Neural progenitor cell (in vitro differentiated cells): ENCODE results near the gene CNOT1. TPM values are rescaled to one million over a fixed set of nuclear protein-coding genes. Genes with fewer than 3 reads are reported as not detected.

Experiments used
- DNase-seq: peaks from one replicate; pipeline ENCODE4 v3.0.0-alpha.2; 2016; ENCODE audit warnings: low spot score
- H2AFZ ChIP-seq: fragments of 200-600 bp; sonication (generic); replicated peaks from 2 replicates; pipeline ENCODE4 v1.6.1; 2016; ENCODE audit warnings: antibody characterized with exemption
- H3F3A ChIP-seq: fragments of 200-600 bp; sonication (generic); 2 replicates; pipeline ENCODE4 v1.6.1; 2016; ENCODE audit warnings: antibody characterized with exemption, low read depth
- H3K27ac ChIP-seq: fragments of 200-600 bp; sonication (generic); 2 replicates; pipeline ENCODE4 v1.5.1; 2016; ENCODE audit warnings: mild to moderate bottlenecking
- H3K27me3 ChIP-seq: fragments of 200-600 bp; sonication (generic); 2 replicates; pipeline ENCODE4 v1.6.1; 2016; ENCODE audit warnings: mild to moderate bottlenecking, moderate library complexity
- H3K36me3 ChIP-seq: fragments of 200-600 bp; sonication (generic); 2 replicates; pipeline ENCODE4 v1.5.1; 2016
- H3K4me1 ChIP-seq: fragments of 200-600 bp; sonication (generic); 2 replicates; pipeline ENCODE4 v1.6.1; 2016; ENCODE audit warnings: mixed run types
- H3K4me2 ChIP-seq: fragments of 200-600 bp; sonication (generic); 2 replicates; pipeline ENCODE4 v1.6.1; 2016
- H3K4me3 ChIP-seq: fragments of 200-600 bp; sonication (generic); 2 replicates; pipeline ENCODE4 v1.5.1; 2016
- H3K79me2 ChIP-seq: fragments of 200-600 bp; sonication (generic); 2 replicates; pipeline ENCODE4 v1.6.1; 2016; ENCODE audit warnings: low read depth
- H3K9ac ChIP-seq: fragments of 200-600 bp; sonication (generic); 2 replicates; pipeline ENCODE4 v1.6.1; 2016
- H3K9me3 ChIP-seq: fragments of 200-600 bp; sonication (generic); 2 replicates; pipeline ENCODE4 v1.5.1; 2016; ENCODE audit warnings: low read depth
- H4K20me1 ChIP-seq: fragments of 200-600 bp; sonication (generic); 2 replicates; pipeline ENCODE4 v1.6.1; 2016; ENCODE audit warnings: low read depth
- H3K27ac Mint-ChIP-seq: 3 replicates; pipeline ENCODE4 v1.8.0; 2021; ENCODE audit warnings: mixed read lengths
- H3K27me3 Mint-ChIP-seq: 2 replicates; pipeline ENCODE4 v1.8.0; 2022; ENCODE audit warnings: low read depth, mild to moderate bottlenecking, inconsistent platforms, moderate library complexity, mixed read lengths; ENCODE audit not compliant: insufficient read depth
- H3K36me3 Mint-ChIP-seq: 3 replicates; pipeline ENCODE4 v1.8.0; 2021; ENCODE audit warnings: mixed read lengths
- H3K4me1 Mint-ChIP-seq: 3 replicates; pipeline ENCODE4 v1.8.0; 2021; ENCODE audit warnings: mixed read lengths
- H3K4me3 Mint-ChIP-seq: 3 replicates; pipeline ENCODE4 v1.8.0; 2021; ENCODE audit warnings: mild to moderate bottlenecking, moderate library complexity, mixed read lengths
- H3K9me3 Mint-ChIP-seq: 3 replicates; pipeline ENCODE4 v1.8.0; 2020; ENCODE audit warnings: mixed read lengths
- EZH2 ChIP-seq: fragments of 200-600 bp; sonication (generic); IDR thresholded peaks from 2 replicates; pipeline ENCODE4 v1.6.1; 2017; ENCODE audit warnings: antibody characterized with exemption, mild to moderate bottlenecking, moderate library complexity
- EZH2phosphoT487 ChIP-seq: fragments of 200-600 bp; sonication (generic); IDR thresholded peaks from 2 replicates; pipeline ENCODE4 v1.6.1; 2017; ENCODE audit warnings: antibody characterized with exemption
- total RNA-seq: library from RNA; depleted of rRNA; stranded (reverse); fragments of >200 nt; gene quantifications from 2 replicates; pipeline ENCODE4 v1.2.3, GENCODE V29; 2015; ENCODE audit warnings: low replicate concordance
- TF ChIP-seq, protein P1 (sequence below): fragments of 200-600 bp; sonication (generic); IDR thresholded peaks from 2 replicates; pipeline ENCODE4 v1.5.1; 2017; ENCODE audit warnings: antibody characterized with exemption, mild to moderate bottlenecking

CNOT1 gene
- total RNA-seq, 1 donor from 2014 or later, result 241 TPM

DNA sequence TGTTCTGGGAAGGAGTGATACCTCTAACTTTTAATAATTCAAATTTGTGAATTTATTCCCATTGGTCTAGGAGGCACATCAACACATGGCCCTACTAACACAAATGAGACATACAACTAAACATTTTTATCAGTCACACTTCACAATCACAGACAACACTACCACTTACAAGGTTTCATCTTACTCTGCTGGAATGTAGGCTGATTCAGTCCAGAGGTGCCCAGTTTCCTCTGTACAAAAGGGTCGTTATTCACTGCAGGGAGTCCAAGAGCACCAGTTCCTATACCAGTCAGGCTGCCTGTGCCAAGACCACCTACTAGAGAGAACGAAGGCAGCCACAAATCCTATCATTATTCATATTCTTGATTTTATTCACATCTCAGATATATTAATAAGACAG is 72.9 kb downstream of the CNOT1 start:
- H3K36me3 ChIP-seq, result peaks cover 39% of the 10 kb centered on the region
- Mint-ChIP-seq H3K4me1 (no peaks in the 10 kb centered on the region), H3K36me3 (peaks cover 35% of the 10 kb centered on the region), H3K9me3 (no peaks in the 10 kb centered on the region), H3K27me3 (no peaks in the 10 kb centered on the region), H3K4me3 (no peak overlapping the region), H3K27ac (no peak overlapping the region)
- DNase-seq, result peak; percentile 9
- H3K4me3 ChIP-seq, result no peak overlapping the region
- H3K4me2 ChIP-seq, result no peak overlapping the region
- H3K9me3 ChIP-seq, result no peaks in the 10 kb centered on the region
- peak overlapping the region; percentile 11 for H3K27ac ChIP-seq
- H4K20me1 ChIP-seq, result peaks cover 36% of the 10 kb centered on the region
- H3K4me1 ChIP-seq, result no peaks in the 10 kb centered on the region
- no peak overlapping the region for H3K9ac ChIP-seq
- no peaks in the 10 kb centered on the region for H3K27me3 ChIP-seq
- peaks cover 26% of the 10 kb centered on the region for H3K79me2 ChIP-seq
- TF ChIP-seq, protein P1, sequence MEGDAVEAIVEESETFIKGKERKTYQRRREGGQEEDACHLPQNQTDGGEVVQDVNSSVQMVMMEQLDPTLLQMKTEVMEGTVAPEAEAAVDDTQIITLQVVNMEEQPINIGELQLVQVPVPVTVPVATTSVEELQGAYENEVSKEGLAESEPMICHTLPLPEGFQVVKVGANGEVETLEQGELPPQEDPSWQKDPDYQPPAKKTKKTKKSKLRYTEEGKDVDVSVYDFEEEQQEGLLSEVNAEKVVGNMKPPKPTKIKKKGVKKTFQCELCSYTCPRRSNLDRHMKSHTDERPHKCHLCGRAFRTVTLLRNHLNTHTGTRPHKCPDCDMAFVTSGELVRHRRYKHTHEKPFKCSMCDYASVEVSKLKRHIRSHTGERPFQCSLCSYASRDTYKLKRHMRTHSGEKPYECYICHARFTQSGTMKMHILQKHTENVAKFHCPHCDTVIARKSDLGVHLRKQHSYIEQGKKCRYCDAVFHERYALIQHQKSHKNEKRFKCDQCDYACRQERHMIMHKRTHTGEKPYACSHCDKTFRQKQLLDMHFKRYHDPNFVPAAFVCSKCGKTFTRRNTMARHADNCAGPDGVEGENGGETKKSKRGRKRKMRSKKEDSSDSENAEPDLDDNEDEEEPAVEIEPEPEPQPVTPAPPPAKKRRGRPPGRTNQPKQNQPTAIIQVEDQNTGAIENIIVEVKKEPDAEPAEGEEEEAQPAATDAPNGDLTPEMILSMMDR, result no peak
- H2AFZ ChIP-seq, result no peak overlapping the region
- H3F3A ChIP-seq, result peaks cover 20% of the 10 kb centered on the region

DNA sequence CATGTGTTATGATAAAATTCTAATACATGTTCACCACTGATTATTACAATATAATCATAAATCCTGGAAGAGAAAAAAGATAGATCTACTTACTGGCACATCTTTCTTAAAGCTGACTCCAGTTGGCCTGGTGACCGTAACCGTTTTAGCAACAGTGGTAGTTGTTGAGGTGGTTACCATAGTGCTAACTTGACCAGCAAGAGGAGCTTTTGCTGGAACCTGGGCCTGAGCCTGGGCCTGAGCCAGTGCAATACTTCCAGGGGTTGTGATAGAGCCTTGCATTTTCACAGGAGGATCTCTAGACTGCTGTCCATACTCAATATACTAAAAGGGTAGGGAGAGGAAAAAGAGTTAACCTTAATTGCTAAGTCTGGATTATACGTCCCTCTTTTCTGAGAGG is 78.1 kb downstream of the CNOT1 start:
- Histone ChIP-seq H3K9me3 (no peaks in the 10 kb centered on the region), H3K36me3 (peaks cover 56% of the 10 kb centered on the region), H3K27me3 (no peaks in the 10 kb centered on the region), H3K4me3 (no peak overlapping the region), H3K27ac (no peak overlapping the region), H3K9ac (no peak overlapping the region), H3F3A (peaks cover 32% of the 10 kb centered on the region), H2AFZ (no peak overlapping the region), H3K4me2 (no peak overlapping the region), H3K79me2 (peaks cover 15% of the 10 kb centered on the region), H4K20me1 (peaks cover 13% of the 10 kb centered on the region), H3K4me1 (no peaks in the 10 kb centered on the region)
- Mint-ChIP-seq H3K27me3 (no peaks in the 10 kb centered on the region), H3K27ac (no peak overlapping the region), H3K4me1 (no peaks in the 10 kb centered on the region), H3K36me3 (peaks cover 31% of the 10 kb centered on the region), H3K9me3 (no peaks in the 10 kb centered on the region), H3K4me3 (no peak overlapping the region)
- DNase-seq, result no peak
- TF ChIP-seq EZH2phosphoT487, result no peak
- TF ChIP-seq, protein P1, result no peak
- no peak for TF ChIP-seq EZH2

DNA sequence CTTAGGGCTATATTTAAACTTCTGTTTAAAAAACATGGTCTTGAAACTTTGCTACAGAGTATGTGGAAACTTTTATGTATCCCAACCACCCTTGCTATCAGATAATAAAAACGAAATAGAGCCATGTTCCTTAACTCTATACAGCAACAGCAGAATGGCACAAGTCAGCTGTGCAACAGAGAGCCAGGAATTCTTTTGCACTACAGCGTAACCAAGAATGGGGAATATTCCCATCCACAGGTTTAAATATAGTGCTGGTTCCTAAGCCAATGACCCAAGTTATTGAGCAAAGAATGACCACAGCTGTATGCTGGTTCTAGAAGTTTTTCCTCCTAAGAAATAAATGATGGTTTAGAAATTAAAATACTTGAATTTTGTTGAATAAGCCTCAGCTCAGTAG is 81.2 kb downstream of the CNOT1 start:
- Histone ChIP-seq H3K79me2 (peaks cover 10% of the 10 kb centered on the region), H3K4me3 (no peak overlapping the region), H2AFZ (no peak overlapping the region), H3K27ac (no peak overlapping the region), H3F3A (peaks cover 41% of the 10 kb centered on the region), H3K9ac (no peak overlapping the region), H3K27me3 (no peaks in the 10 kb centered on the region), H3K9me3 (no peaks in the 10 kb centered on the region), H4K20me1 (peaks cover 27% of the 10 kb centered on the region), H3K4me1 (no peaks in the 10 kb centered on the region), H3K4me2 (no peak overlapping the region), H3K36me3 (peaks cover 64% of the 10 kb centered on the region)
- Mint-ChIP-seq H3K36me3 (peaks cover 33% of the 10 kb centered on the region), H3K27ac (no peak overlapping the region), H3K9me3 (no peaks in the 10 kb centered on the region), H3K4me3 (no peak overlapping the region), H3K27me3 (peaks cover 2% of the 10 kb centered on the region), H3K4me1 (no peaks in the 10 kb centered on the region)
- TF ChIP-seq EZH2, result no peak
- no peak for TF ChIP-seq EZH2phosphoT487
- DNase-seq, result no peak

DNA sequence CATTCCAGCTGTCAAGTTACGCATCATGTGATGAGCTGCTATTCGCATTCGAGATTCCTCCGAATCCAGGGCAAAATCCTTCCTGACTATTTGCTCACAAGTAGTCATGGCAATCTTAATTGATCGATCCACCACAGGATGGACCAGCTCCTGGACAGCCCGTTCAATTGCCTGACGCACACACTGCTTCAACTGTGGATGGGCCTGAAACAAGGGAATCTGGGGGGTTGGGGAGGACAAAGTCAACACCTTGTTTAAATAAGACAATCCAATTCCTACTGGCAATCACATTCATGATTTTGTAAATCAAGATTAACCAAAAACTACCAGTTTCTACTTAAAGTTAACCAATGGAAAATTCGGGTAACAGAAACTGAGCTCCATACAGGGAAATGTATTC is 85.9 kb downstream of the CNOT1 start:
- peaks cover 45% of the 10 kb centered on the region for H3K36me3 Mint-ChIP-seq
- Histone ChIP-seq H3K4me2 (no peak overlapping the region), H3K9me3 (no peaks in the 10 kb centered on the region), H4K20me1 (peaks cover 37% of the 10 kb centered on the region), H3K4me1 (peaks cover 16% of the 10 kb centered on the region), H3F3A (peaks cover 37% of the 10 kb centered on the region), H3K9ac (no peak overlapping the region), H2AFZ (no peak overlapping the region), H3K27me3 (no peaks in the 10 kb centered on the region), H3K79me2 (peaks cover 12% of the 10 kb centered on the region), H3K4me3 (no peak overlapping the region), H3K36me3 (peaks cover 85% of the 10 kb centered on the region), H3K27ac (peak overlapping the region; percentile 83)
- H3K4me1 Mint-ChIP-seq, result no peaks in the 10 kb centered on the region
- DNase-seq, result no peak
- no peak for TF ChIP-seq EZH2phosphoT487
- TF ChIP-seq, protein P1, result no peak
- TF ChIP-seq EZH2, result no peak
- H3K27ac Mint-ChIP-seq, result no peak overlapping the region
- H3K9me3 Mint-ChIP-seq, result no peaks in the 10 kb centered on the region
- no peak overlapping the region for H3K4me3 Mint-ChIP-seq
- peaks cover 2% of the 10 kb centered on the region for H3K27me3 Mint-ChIP-seq
